ENCODE data around the gene LRRC37B.
"Not testable (repeated sequence)": the region's sequence is repeated elsewhere in the genome, so short reads cannot be mapped to it uniquely, and the experiment has no call there.

The LRRC37B gene

GRCh38 chr17:32041306-32041875 lies 34.2 kb downstream of the LRRC37B start:
- not testable (repeated sequence) for DNase-seq (ENCODE audit: low spot score)

- not testable (repeated sequence) for DNase-seq (ENCODE audit: low spot score)
These were observed 35.1 kb downstream of the LRRC37B start for GRCh38 chr17:32042266-32042665.

DNA sequence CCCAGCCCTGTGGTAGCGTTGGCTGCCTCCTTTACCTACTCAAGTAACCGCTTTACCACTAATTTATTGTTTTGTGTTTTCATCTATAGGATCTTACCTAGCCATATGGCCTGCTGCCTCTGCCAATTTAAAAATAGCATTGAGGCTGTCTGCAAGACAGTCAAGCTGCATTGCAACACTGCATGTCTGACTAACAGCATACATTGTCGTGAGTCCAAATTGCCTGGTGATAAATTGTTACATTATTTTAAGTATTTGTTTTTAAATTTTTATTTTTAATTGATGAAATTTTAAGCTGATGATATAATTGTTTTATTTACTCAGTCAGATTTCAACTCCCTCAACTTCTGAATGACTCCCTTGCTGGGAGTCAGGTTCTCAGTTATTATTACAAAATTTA lies 38.4 kb downstream of the LRRC37B start:
- DNase-seq (ENCODE audit: low spot score) = not testable (repeated sequence)

DNA sequence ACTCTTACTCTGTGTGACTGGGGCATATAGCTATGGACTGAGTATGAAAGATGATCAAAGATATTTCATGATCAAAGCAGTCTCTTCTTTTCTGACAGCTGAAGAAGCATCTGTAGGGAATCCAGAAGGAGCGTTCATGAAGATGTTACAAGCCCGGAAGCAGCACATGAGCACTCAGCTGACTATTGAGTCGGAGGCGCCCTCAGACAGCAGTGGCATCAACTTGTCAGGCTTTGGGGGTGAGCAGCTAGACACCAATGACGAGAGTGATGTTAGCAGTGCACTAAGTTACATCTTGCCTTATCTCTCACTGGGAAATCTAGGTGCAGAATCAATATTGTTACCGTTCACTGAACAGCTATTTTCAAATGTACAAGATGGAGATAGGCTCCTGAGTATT lies 40.5 kb downstream of the LRRC37B start:
- peak; percentile 63 for DNase-seq (ENCODE audit: low spot score)

DNA sequence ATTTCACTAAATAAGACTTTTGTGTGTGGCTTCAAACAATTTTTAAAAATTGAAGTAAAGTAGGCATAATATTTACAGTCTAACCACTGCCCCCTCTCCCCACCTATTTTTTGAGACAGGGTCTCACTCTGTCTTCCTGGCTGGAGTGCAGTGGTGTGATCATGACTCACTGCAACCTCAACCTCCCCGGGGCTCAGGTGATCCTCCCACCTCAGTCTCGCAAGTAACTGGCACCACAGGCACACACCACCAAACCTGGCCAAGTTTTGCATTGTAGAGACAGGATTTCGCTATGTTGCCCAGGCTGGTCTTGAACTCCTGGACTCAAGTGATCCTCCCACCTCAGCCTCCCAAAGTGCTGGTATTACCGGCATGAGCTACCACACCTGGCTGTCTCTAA lies 47.8 kb downstream of the LRRC37B start:
- not testable (repeated sequence) for DNase-seq (ENCODE audit: low spot score)

DNA sequence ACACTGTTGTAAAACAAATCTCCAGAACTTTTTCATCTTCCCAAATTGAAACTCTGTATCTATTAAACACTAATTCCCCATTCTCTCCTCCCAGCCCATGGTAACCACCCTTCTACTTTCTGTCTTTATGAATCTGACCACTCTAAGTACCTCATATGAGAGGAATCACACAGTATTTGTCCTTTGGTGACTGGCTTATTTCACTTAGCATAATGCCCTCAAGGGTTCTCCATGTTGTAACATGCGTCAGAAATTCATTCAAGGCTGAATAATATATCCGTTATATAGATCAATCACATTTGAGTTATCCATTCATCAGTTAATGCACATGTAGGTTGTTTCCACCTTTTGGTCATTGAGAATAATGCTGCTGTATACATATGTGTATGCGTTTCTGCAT lies 48.2 kb downstream of the LRRC37B start:
- not testable (repeated sequence) for DNase-seq (ENCODE audit: low spot score)

DNA sequence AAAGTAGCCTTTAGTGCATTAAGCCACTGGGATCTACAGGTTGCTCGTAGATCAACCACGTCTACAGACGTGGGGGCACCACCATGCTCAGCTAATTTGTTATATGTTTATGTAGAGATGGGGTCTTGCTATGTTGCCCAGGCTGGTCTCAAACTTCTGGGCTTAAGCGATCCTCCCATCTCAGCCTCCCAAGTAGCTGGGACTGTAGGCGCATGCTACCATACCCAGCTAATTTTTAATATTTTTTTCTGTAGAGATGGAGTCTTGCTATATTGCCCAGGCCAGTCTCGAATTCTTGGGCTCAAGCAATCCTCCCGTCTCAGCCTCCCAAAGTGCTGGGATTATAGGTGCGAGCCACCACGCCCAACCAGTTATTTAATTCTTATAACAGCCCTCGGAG lies 49.3 kb downstream of the LRRC37B start:
- not testable (repeated sequence) for DNase-seq (ENCODE audit: low spot score)

- not testable (repeated sequence) for DNase-seq (ENCODE audit: low spot score)
These were observed 50.4 kb downstream of the LRRC37B start for GRCh38 chr17:32057460-32058105.

DNA sequence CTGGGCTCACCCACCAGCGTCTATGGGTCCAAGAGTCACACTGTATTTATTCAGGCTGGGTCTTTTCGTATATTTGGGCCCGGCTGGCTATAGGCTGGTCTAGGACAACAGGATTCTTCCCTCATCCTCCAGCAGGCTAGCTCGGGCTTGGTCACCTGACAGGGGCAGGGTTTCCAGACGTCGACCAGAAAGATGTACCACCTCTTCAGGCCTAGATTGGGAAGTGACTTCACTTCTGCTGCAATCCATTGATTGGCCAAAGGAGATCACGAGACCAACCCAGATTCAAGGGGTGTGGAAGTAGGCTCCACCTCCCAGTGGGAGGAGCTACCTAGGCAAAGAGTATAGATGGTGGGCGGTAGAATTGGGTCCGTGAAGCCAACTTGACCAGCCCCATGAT lies 53.5 kb downstream of the LRRC37B start:
- not testable (repeated sequence) for DNase-seq (ENCODE audit: low spot score)

DNA sequence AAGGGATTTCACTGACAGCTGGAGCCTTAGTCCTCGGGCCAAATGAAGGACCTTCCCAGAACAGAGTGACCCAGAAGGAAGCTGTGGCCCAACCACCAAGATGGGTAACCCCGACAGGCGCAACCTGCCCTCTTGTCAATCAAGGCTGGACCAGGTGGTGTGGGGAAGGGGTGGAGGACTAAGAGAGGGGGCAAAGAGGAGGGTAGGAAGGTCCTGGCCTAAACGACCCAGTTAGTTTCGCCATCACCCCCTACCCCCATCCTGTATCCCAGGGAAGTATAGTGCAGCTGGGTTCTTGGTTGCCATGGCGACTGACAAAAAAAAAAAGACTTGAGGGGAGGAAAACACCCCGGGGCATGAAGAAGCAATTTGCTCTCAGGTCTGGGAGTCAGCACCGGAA lies 54.7 kb downstream of the LRRC37B start:
- not testable (repeated sequence) for DNase-seq (ENCODE audit: low spot score)

GRCh38 chr17:32064091-32064490 lies 56.9 kb downstream of the LRRC37B start:
- not testable (repeated sequence) for DNase-seq (ENCODE audit: low spot score)

DNA sequence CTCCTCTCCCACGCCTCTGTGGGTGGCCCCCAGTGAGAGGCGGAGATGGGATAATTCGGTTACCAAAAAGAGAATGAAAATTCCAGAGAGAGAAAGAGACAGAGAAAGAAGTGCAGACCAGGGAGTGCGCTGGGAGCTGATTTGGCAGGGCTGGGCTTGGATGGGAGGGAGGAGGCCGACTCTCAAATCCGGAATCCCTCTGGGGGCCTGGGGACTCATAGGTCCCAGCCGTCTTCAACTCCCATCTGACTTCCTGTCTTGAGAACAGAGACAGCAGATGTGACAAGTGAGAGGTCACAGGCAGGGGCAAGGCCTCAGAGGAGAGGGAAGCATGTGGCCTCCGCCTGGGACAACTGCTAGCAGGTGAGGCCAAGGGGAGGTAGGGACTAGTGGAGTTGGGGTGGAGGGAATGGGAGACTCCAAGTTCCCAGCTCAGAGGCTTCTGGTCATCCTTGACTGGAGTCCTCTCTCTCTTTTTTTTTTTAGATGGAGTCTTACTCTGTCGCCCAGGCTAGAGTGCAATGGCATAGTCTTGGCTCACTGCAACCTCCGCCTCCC lies 59.0 kb downstream of the LRRC37B start:
- DNase-seq (ENCODE audit: low spot score) = not testable (repeated sequence)

GRCh38 chr17:32066863-32067642 lies 59.9 kb downstream of the LRRC37B start:
- not testable (repeated sequence) for DNase-seq (ENCODE audit: low spot score)

DNA sequence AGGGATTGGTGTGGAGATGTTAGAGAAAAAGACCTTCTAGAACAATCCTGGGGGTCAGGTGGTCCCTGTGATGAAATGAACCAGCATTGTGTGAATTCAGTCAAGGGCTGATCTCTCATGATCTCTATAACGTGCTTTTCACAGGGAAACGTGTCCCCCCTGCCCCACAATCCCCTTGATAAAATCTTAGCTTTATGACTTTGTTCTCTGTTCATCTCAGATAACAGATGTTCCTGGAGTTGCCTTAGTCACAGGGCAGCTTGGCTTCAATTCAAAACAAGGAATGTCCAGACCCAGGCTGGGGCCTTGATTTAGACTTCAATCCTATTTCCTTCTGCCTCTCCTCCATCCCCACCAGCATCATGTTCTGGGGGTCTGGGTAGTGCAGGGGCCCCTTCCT lies 61.9 kb downstream of the LRRC37B start:
- DNase-seq (ENCODE audit: low spot score) = not testable (repeated sequence)

DNA sequence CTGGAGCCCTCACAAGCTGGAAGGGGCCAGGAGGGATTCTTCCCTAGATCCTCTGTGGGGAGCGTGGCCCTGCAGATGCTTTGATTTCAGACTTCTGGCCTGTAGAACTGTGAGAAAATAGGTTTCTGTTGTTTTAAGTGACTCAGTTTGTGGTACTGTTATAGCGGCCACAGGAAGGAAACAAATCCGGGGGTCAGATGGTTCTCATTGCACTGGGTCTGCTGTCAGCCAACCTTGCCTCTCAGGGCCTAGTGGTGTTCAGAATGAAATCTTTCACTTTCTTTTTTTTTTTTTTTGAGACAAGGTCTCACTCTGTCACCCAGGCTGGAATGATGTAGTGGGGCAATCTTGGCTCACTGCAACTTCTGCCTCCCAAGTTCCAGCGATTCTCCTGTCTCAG lies 64.8 kb downstream of the LRRC37B start:
- not testable (repeated sequence) for DNase-seq (ENCODE audit: low spot score)

- DNase-seq (ENCODE audit: low spot score) = not testable (repeated sequence)
These were observed 65.9 kb downstream of the LRRC37B start for GRCh38 chr17:32073131-32073530.

DNA sequence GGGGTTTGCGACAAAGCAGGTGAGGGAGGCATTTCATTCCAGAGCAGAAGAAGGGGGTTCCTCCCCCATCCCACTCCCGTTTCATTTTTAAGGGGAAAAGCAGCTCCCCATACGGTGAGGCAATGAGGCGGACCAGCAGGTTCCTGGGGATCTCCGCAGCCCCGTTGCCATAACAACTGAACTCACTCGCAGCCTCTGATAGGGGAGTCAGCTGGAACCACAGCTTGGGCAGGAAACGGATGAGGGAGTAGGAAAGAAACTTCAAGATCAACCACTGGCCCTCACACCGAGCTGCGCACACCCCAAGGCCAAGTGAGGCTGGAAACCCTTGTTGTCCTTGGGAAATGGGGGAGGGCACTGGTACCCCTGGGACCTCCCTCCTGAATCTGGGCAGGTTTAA lies 72.6 kb downstream of the LRRC37B start:
- DNase-seq (ENCODE audit: low spot score) = not testable (repeated sequence)

DNA sequence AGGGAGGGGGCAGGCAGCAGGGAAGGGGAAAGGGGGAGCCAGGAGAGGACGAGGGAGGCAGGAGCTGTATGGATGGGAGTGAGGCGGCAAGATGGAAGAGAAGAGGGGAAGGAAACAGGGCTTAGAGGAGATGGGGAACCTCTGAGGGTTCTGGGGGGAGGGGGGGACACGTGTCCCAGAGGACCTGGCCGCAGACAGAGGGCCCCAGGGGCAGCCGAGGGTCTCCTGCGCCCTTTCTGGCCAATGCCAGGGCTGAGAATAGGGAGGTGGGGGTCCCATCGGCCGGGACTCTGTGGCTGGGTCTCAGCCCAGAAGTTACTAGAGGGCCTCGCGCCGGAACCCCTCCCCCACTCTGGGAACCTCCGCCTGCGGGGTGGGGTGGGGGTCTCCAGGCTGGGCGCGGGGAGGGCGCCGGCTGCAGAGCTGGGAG lies 76.4 kb downstream of the LRRC37B start:
- not testable (repeated sequence) for DNase-seq (ENCODE audit: low spot score)

DNA sequence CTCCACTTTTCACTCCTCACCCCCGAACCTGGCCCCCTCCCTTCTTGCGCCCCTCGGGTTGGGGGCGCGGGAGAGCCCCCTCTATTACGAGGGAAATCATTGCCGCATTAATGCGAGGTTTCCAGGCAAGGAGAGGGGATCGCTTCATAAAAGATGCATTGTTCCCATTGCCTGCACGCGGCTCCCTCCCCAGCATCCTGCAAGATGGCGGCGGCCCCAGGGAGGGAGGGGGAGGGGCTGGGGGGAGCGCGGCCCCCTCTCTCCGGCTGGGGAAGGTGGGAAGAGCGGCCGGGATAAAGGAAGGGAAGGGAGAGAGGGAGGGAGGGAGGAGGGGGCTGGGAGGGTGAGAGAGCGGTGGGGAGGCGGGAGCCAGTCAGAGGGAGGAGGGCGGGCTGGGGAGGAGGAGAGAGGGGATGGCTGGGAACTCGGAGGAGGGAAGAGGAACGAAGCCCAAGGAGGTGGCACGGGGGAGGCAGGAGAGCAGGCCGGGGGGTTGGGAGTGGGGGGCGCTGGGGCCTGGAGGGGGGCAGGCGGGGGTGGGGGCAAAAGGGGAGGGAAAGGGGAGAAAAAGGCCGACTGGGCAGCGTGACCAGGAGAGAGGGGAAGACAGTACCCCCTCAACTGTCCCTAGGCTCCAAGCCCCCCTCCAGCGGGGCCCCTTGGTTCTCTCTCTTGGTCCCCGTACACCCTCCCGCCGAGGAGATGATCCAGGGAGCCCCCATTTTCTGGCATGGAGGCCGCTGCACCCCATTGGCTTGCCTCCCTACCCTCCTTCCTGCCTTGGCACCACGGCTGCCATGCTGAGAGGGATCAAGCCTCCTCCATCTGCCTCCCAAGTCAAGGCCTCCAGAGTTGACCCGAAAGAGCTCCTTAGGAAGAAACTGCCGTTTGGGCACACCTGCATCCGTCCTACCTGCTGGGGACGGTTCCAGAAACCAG lies 77.1 kb downstream of the LRRC37B start:
- peak; percentile 73 for DNase-seq (ENCODE audit: low spot score)

GRCh38 chr17:32084942-32085829 lies 78.0 kb downstream of the LRRC37B start:
- not testable (repeated sequence) for DNase-seq (ENCODE audit: low spot score)
